GM21526 (cell line): Measurements from ENCODE around the gene STX1A.
"Not testable (repeated sequence)": the region's sequence is repeated elsewhere in the genome, so short reads cannot be mapped to it uniquely, and the experiment has no call there.

Experiments used
- ATAC-seq: cut with Tn5 transposase; IDR thresholded peaks from one replicate; pipeline ENCODE4 v1.9.1; 2021; ENCODE audit warnings: moderate library complexity; ENCODE audit not compliant: unreplicated experiment, low FRiP score

STX1A gene

GRCh38 chr7:73685311-73685710 lies 34.2 kb downstream of the STX1A start:
- no peak for ATAC-seq

- no peak for ATAC-seq
Measured at GRCh38 chr7:73683788-73684693, 35.4 kb downstream of the STX1A start.

- peak; percentile 77 for ATAC-seq
Measured at GRCh38 chr7:73683056-73683787, 36.2 kb downstream of the STX1A start, which contains the start of the genes BUD23 and DNAJC30. Gene BUD23 (plus strand): TSS chr7:73683597. CDS start chr7:73683626, 29 bp downstream. Gene DNAJC30 (minus strand): TSS chr7:73683453. CDS start chr7:73683423, 30 bp downstream.

GRCh38 chr7:73682745-73683055 lies 36.8 kb downstream of the STX1A start:
- no peak for ATAC-seq

GRCh38 chr7:73681031-73681430 lies 38.4 kb downstream of the STX1A start:
- ATAC-seq: no peak

- ATAC-seq: no peak
Measured at GRCh38 chr7:73680501-73680900, 39.0 kb downstream of the STX1A start.

GRCh38 chr7:73679709-73680108 lies 39.8 kb downstream of the STX1A start:
- no peak for ATAC-seq

GRCh38 chr7:73678862-73679261 lies 40.6 kb downstream of the STX1A start:
- no peak for ATAC-seq

GRCh38 chr7:73676062-73676461 lies 43.4 kb downstream of the STX1A start:
- not testable (repeated sequence) for ATAC-seq

- ATAC-seq: no peak
Measured at GRCh38 chr7:73674468-73675124, 44.9 kb downstream of the STX1A start.

- ATAC-seq: no peak
Measured at GRCh38 chr7:73671857-73672445, 47.5 kb downstream of the STX1A start.

- no peak for ATAC-seq
Measured at GRCh38 chr7:73671322-73671661, 48.2 kb downstream of the STX1A start.

GRCh38 chr7:73669858-73670385 lies 49.5 kb downstream of the STX1A start:
- ATAC-seq: no peak

- no peak for ATAC-seq
Measured at GRCh38 chr7:73669288-73669701, 50.2 kb downstream of the STX1A start.

- no peak for ATAC-seq
Measured at GRCh38 chr7:73668886-73669230, 50.6 kb downstream of the STX1A start.

GRCh38 chr7:73668103-73668885 lies 51.2 kb downstream of the STX1A start:
- ATAC-seq: peak; percentile 2

- ATAC-seq: peak; percentile 91
Measured at GRCh38 chr7:73667344-73668102, 51.9 kb downstream of the STX1A start, which contains the start of gene VPS37D. Gene VPS37D (plus strand): TSS chr7:73667831. CDS start chr7:73667959, 128 bp downstream.

- ATAC-seq: no peak
Measured at GRCh38 chr7:73663033-73663432, 56.4 kb downstream of the STX1A start.

- ATAC-seq: not testable (repeated sequence)
Measured at GRCh38 chr7:73660594-73660993, 58.9 kb downstream of the STX1A start.
